Right ventricle myocardium superior (tissue), 1 donor: ENCODE results near the gene STARD7. TPM values are rescaled to one million over a fixed set of nuclear protein-coding genes. Genes with fewer than 3 reads are reported as not detected.
"Not testable (repeated sequence)": the region's sequence is repeated elsewhere in the genome, so short reads cannot be mapped to it uniquely, and the experiment has no call there.

Experiments used
- ATAC-seq: fragments of 200-7000 bp; cut with Tn5 transposase; one replicate; pipeline ENCODE4 v1.9.1; 2020; ENCODE audit warnings: mild to moderate bottlenecking; ENCODE audit not compliant: poor library complexity
- DNase-seq: peaks from one replicate; pipeline ENCODE4 v3.0.0-alpha.2; 2020
- intact Hi-C: fragments of 100-400 bp; cut with DNase I; formaldehyde crosslinking; loops from one replicate; pipeline ENCODE4 v1.11.2; 2022
- total RNA-seq: library from RNA; stranded (reverse); fragmentation: NEBNext Ultra II Directional; extraction: Animal tissue kit (Norgen Biotek cat#: 25700); gene quantifications from one replicate; pipeline ENCODE4 v1.2.1, GENCODE V29; 2021
- donor health status: DM: no; HTN: yes; CAD: no; lungs with severe emphysema.

Gene STARD7
- total RNA-seq, 1 donor from 2014 or later, result 179 TPM

- no peak for ATAC-seq
- intact Hi-C loops, result no loop called here
- no peak for DNase-seq
Observed at GRCh38 chr2:96175951-96176350, 32.7 kb downstream of the STARD7 start.

- ATAC-seq (peak; percentile 88), DNase-seq (peak; percentile 86)
- intact Hi-C loops, result no loop called here
Observed at GRCh38 chr2:96174251-96175144, 34.1 kb downstream of the STARD7 start.

- ATAC-seq (no peak), DNase-seq (no peak)
- intact Hi-C loops, result no loop called here
Observed at GRCh38 chr2:96171831-96172230, 36.8 kb downstream of the STARD7 start.

GRCh38 chr2:96170626-96171025 is 38.0 kb downstream of the STARD7 start:
- DNase-seq (no peak), ATAC-seq (no peak)
- intact Hi-C loops, result no loop called here

- ATAC-seq, result no peak
- intact Hi-C loops, result no loop called here
Observed at GRCh38 chr2:96169868-96170507, 38.6 kb downstream of the STARD7 start.

GRCh38 chr2:96167407-96168013 is 41.1 kb downstream of the STARD7 start:
- intact Hi-C loops, result no loop called here
- DNase-seq (no peak), ATAC-seq (no peak)

More at GRCh38 chr2:96169868-96170507, 38.6 kb downstream of the STARD7 start:
- DNase-seq, result no peak

- no peak for DNase-seq
Observed at GRCh38 chr2:96164459-96165184, 44.0 kb downstream of the STARD7 start.

GRCh38 chr2:96163768-96164429 is 44.7 kb downstream of the STARD7 start:
- ATAC-seq (no peak), DNase-seq (no peak)
- intact Hi-C loops, result no loop called here

More at GRCh38 chr2:96164459-96165184, 44.0 kb downstream of the STARD7 start:
- no peak for ATAC-seq
- intact Hi-C loops, result no loop called here

GRCh38 chr2:96163415-96163767 is 45.2 kb downstream of the STARD7 start:
- no peak for ATAC-seq
- intact Hi-C loops, result no loop called here
- DNase-seq, result no peak

- no peak for ATAC-seq
- intact Hi-C loops, result no loop called here
- no peak for DNase-seq
Observed at GRCh38 chr2:96161898-96162297, 46.7 kb downstream of the STARD7 start.

GRCh38 chr2:96160366-96160765 is 48.3 kb downstream of the STARD7 start:
- ATAC-seq, intact Hi-C loops, DNase-seq: not testable (repeated sequence)

- ATAC-seq, result no peak
- intact Hi-C loops, result no loop called here
- peak; percentile 18 for DNase-seq
Observed at GRCh38 chr2:96159084-96159830, 49.4 kb downstream of the STARD7 start.

- DNase-seq, result peak; percentile 8
- no peak for ATAC-seq
- intact Hi-C loops, result no loop called here
Observed at GRCh38 chr2:96158554-96158940, 50.1 kb downstream of the STARD7 start.

GRCh38 chr2:96157649-96158553 is 50.7 kb downstream of the STARD7 start:
- intact Hi-C loops, result no loop called here
- DNase-seq (peak; percentile 35), ATAC-seq (no peak)

- intact Hi-C loops, result no loop called here
- ATAC-seq, result no peak
- peak; percentile 20 for DNase-seq
Observed at GRCh38 chr2:96156926-96157648, 51.5 kb downstream of the STARD7 start.
